NCI-H1417 treated with DMSO at 0.1 percent for 48 hours (cell line): ENCODE measurements around the gene NHERF2.
A peak's percentile ranks its signal among the peaks of the same experiment; 100 is the strongest.

ENCODE experiments used
- DNase-seq: peaks from one replicate; lab custom pipeline; 2025; lab: John Stamatoyannopoulos, UW

Gene NHERF2

DNA sequence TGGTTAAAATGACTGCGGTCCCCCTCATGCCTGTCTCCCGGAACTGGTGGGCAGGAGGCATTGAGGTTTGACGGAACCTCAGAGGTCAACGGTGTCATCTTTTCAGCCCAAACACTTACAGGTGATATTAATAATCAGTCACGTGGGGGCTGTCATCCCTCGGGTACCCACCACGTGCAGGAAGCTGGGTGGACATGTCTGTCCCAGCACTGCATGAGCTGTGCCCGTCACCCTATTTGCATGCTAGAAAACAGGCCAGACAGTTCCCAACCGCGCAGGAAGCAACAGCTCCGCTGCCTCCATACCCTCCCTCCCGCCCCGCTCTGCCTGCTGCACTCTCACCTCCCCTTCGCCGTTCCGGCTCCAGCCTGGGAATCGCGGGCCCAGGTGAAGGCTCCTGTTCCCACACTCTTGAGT is 35.6 kb upstream of the NHERF2 start:
- DNase-seq: no peak

DNA sequence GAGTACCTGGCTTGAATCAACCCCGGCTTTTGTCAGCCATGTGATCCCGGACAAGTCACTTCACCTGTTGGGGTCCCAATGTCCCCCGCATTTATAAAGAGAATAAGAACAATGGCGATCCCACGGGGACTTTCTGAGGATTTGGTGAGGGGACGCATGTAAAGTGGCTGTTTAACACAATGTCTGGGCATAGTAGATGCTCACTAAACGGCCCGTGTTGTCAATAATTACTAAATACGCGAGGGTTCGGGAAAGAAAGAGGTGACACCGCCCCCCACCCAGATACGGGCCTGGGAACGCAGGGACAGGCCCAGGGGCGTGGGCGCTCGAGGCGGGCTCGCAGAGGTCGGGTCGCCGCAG is 35.1 kb upstream of the NHERF2 start:
- DNase-seq: no peak

DNA sequence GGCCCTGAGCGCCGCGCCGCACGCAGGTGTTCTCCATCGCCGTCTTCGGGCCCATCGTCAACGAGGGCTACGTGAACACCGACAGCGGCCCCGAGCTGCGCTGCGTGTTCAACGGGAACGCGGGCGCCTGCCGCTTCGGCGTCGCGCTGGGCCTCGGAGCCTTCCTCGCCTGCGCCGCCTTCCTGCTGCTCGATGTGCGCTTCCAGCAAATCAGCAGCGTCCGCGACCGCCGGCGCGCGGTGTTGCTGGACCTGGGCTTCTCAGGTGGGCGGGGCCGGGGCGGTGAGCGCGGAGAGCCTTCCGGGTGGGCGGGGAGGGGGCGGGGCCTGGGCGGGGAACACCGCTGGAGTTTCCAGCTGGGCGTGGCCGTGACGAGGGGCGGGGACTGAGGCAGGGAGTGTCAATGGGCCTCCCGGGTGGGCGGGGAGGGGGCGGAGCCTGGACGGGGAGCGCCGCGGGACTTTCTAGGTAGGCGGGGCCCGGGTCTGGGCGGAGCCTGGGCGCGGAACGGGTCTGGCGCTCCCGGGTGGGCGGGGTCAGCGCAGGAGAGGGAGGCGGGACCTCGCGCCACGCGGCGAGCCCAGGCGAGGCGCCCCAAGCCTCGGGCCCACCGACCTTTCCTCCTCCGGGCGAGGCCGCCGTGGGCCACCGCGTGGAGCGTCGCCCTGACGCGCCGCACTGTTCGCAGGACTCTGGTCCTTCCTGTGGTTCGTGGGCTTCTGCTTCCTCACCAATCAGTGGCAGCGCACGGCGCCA is 34.6 kb upstream of the NHERF2 start:
- DNase-seq: no peak

DNA sequence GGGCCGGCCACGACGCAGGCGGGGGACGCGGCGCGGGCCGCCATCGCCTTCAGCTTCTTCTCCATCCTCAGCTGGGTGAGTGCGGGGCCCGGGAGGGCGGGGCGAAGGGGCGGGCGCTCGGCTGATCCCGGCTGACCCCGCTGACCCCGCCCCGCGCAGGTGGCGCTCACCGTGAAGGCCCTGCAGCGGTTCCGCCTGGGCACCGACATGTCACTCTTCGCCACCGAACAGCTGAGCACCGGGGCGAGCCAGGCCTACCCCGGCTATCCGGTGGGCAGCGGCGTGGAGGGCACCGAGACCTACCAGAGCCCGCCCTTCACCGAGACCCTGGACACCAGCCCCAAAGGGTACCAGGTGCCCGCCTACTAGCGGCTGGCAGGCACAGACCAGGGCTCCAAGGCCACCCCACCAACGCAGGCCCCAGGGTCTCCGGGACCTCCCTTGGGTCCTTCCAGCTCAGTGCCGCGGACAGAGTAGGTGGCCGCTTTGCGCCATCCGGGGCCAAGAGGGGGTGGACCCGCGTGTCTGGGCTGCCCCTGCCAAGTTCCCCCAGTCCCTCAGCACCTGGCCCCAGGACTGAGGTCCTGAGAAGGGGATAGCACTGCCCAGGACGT is 33.9 kb upstream of the NHERF2 start:
- DNase-seq: no peak

DNA sequence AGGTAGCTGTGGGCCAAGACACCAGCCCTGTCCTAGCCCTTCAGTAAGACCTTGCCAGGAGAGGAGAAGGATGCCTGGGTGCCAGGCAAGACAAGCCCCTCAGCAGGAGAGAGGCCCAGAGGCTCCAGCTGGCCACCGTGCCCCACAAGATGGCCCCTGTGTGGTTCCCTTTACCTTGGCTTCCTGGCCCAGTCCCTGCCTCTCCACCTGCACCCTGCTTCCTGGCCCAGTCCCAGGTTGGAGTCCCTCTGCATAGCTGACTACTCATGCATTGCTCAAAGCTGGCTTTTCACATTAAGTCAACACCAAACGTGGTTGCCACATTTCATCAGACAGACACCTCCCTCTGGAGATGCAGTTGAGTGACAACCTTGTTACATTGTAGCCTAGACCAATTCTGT is 33.0 kb upstream of the NHERF2 start:
- no peak for DNase-seq

DNA sequence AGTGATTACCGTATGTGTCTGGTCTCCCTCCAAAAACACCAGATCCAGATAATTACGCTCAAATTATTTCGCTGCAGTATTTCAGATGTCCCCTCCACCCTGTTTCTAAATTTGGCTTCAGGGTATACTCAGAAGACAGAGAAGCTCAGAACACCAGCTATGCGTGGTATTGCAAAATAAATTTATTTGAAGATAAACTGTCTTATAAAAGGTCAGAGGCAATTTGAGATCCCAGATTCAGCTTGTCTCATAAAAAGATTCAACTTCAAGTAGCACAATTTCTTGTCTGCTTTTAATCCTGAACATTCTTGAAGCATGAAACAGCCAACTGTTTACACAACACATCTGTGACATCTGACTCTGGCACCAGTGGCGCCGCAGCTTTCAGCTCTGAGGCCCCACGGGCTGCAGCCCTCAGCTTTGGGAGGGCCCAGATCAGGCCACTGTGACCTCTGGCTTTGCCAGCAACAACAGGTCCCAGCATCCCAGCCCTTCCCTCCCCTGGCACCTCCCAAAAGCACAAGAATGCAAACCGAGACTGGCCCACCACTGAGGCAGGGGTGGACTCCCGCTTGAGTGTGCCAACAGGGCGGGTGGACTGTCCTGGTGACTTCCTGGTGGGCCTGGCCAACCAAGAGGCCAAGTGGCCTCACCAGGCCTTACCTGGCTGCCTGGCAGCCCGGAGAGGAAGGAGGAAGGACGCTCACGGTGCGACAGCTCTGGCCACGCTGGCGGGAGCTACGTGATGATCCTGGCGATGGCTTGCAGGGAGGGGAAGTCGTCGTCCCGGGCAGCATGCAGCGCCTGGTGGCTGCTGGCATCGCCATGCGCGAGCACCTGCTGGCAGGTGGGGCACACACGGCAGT is 29.0 kb upstream of the NHERF2 start:
- no peak for DNase-seq

DNA sequence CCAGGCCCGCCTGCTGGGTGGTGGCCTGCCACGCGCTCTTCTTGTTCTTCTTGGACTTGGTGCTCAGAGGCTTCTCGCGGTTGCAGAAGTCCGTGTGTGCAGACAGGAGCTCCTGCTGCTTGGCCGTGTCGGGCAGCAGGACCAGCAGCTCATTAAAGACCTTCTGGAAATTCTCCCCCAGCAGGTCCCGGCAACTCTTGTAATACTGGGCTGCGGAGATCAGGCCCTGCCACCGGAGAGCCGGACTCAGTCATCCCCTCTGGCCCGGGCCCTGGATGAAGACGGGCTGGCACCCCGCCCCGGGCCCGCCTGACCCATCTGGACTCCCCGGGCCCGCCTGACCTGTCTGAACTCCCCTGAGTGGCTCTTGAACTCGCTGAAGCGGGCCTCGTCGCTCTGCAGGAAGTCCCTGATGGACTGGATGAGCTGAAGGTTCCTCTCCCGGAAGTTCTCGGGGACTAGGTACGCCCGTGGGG is 28.3 kb upstream of the NHERF2 start:
- DNase-seq: no peak

DNA sequence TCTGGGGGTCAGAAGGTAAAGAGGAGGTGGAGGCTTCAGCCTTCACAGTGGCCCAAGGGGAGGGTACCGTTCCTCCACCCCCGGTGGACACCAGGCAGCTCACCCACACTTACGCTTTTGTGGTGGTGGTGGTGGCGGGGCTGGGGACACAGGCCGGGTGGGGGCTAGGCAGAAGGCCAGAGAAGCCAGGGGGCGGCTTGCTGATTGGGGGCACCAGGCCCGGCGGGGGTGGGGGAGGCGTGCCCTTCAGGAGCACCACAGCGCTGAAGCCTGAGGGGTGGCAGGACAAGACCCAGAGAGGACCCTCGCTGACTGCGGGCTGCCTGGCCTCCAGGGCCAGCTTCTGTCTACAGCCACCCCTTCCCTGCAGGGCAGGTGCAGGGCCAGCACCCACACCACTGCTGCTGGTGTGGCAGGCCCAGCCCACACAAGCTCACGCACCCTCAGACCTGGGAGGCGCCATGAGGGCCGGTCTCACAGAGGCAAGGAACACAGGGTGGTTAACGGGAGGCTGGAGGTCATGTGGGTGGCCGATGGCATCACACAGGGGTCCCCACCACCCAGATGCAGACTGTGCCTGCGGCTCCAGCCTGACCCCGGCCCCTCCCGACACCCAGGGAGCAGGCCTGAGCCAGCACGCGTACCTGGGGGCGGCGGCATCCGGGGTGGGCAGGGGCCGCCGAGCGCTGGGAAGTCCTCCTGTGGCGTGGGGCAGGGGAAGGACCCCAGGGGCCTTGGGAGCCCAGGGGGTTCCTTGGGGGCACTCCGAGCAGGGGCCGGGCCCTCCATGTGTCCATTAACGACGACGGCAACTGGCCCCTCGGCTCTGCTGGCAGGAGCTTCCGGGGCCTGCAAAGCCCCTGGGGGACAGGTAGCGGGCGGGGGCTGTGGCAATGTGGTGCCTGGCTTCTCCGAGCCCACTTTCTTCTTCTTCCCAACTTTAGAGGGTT is 27.6 kb upstream of the NHERF2 start:
- DNase-seq: no peak

DNA sequence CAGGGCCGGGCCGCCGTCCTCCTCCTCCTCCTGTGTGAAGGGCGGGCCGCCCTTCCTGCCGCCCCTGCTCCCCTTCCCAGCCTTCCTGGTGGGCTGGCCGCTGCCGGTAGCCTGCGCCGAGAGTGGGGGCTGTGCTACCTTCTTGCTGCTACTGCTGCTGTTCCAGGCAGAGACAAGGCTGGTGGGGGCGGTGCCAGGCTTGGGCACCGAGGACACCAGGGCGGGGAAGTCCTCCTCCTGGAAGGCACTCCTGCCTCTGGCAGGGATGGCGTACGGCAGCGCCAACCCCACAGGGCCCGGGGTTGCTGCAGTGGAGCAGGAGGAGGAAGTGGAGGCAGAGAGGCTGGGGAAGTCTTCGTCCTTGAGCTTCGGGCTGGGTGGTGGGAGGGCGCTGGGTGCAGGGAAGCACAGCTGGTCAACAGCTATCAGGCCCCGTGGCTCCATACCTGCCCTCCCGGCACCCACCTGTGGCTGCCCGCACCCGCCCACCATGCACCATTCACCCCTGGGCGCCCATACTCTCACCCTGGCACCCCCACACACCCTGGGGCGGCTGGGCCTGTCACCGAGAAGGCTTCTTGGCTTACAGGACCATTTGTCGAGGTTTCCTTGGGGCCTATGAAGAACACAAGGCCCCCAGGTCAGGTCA is 26.7 kb upstream of the NHERF2 start:
- DNase-seq: no peak

DNA sequence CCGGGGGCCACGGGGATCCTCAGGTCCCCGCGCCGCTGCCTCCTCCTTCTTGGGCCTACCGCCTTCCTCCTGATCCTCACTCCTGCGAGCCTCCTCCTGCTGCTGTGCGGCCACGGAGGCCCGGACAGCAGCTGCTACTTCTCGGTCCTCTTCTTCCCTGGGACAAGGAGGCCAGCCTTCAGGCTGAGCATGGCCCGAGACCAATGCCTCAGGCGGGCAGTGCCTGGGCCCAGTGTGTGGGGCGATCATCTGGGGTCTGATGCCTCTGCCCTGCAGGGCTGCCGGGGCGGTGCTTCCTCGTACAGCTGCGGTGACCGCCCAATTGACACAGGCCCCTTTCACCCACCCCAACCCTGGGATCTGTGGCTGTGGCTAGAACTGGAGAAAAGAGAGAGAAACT is 25.7 kb upstream of the NHERF2 start:
- no peak for DNase-seq

DNA sequence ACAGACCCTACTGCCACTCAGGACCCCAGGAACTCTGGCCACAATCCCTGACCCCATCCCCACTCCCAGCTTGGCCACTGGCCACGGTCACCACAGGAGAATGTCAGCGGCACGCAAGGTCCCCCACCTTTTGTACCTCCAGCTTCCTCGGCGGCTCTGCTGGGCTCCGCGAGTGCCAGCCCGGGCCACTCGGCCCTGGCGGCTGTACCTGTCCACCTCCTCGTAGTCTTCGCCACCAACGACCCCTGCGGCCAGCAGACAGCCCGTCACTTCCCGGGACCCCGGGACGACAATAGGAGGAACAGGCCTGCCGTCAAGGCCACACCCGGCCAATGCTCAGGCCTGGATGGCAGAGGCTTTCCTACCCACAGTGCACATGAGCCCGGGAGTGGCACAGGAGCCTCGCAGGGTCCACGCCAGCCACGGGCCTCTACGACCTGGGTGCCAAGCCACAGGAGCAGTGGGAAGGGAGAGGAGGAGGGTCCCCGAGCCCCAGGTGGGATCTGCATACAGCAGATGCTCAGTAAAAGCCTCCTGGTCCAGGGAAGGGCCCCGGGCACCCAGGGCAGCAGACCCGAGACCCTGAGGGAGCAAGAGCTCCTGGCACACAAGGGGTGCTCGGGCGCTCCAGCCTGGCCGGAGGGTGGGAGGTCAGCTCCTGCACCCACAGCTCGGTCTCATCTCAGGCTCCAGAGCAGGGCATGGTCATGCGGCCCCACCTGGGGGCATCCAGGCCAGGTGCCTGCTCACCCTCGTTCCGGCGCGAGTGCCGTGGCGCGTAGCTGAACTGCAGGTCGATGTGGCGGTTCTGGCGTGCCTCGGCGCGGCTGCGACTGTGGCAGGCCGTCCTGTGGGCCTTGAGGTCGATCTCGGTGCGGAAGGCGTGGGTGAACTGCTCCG is 25.0 kb upstream of the NHERF2 start:
- no peak for DNase-seq

DNA sequence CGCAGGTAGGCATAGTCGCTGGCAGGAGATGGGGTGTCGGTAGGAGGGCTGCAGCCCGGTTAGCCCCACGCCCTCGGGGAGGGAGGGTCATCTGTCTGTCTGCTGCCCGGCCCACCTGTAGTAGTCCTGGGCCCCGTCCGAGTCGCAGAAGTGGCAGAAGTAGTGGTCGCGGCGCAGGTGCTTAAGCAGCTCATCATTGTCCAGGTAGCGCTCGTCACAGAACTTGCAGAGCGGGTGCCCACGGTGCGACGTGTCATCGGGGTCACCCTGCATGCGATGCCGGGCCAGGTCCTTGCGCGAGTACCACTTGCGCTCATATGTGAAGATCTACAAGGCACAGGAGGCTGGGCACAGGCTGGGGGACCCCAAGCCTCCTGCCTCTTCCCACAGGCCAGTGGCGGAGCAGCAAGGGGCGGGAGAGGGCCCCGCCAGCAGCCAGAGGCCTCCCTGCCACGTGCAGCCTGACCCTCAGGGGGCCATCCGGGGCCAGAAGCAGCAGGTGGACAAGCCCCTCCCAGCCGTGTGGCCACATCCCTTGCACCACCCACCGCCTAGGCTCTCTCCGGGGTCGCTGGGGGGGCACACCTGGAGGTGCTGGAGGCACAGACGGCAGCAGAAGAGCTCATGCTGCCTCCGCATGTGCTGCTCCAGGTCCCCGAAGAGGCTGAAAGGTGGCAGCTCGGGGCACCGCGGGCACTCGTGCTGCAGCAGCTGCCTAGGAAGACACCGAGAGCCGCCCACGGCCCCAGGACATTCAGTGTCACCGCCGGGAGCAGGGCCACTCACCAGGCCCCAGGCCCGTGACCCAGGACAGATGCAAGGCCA is 24.1 kb upstream of the NHERF2 start:
- no peak for DNase-seq

DNA sequence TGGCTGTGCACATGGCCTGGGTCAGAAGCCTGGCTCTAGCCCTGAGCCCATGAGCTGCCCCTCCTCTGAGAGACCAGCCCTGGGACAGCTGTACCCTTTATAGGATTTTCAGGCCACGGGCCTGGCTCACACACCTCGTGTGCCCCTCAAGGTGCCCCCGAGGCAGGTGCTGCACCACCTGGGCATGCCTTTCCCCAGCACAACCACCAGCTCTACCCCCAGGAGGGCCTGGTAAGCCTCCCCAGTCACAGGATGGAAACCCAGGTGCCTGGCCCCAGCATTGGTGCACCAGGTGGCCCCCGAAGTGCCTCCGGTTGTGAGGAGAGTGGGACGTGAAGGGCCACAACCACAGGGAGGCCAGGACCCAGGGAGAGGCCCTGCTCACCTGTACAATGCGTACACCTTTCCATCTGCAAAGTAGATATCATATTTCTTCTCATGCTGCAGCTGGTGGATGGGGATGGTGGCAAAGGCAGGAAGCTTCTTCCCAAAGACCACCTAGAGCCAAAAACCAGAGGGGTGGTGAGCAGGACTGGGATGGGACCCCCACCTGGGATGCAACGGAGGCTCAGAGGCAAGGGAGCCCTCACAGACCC is 23.4 kb upstream of the NHERF2 start:
- no peak for DNase-seq

DNA sequence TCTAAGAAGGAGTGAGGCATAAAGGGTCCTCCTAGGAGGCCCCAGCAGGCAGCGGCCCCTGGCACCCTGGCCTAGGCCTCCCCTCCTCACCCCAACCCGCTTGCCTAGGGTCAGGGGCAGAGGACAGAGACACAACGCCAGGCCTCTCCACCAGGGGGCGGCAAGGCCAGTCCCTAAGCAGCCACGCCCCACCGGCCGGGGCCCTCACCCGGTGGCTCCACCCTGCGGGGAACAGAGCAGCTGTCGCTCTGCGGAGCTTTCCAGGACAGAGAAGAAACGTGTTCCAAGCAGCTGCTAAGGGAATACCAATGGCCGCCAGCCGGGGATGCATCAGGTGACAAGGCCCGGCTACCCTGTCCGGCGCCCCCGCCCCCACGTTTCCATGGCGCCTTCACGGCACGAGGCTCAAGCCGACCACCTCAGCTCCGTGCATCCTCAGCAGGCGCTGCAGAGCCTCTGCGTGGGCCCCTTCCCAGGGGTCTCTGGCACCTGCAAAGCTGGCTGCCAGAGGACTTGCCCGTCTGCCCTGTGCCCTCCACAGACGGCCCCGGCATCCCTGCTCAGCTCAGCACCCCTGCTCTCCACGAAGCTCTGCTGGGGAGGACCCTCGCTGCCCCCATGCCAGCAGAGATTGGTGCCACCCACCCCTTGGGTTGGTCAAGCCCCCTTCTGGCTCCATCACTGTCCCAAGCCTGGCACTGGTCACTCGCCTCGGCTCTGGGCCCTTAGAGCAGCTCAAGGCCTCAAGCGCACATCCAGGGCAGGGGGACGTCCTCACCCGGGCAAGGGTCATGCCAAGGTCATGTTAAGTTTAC is 22.7 kb upstream of the NHERF2 start:
- DNase-seq: peak; percentile 42

DNA sequence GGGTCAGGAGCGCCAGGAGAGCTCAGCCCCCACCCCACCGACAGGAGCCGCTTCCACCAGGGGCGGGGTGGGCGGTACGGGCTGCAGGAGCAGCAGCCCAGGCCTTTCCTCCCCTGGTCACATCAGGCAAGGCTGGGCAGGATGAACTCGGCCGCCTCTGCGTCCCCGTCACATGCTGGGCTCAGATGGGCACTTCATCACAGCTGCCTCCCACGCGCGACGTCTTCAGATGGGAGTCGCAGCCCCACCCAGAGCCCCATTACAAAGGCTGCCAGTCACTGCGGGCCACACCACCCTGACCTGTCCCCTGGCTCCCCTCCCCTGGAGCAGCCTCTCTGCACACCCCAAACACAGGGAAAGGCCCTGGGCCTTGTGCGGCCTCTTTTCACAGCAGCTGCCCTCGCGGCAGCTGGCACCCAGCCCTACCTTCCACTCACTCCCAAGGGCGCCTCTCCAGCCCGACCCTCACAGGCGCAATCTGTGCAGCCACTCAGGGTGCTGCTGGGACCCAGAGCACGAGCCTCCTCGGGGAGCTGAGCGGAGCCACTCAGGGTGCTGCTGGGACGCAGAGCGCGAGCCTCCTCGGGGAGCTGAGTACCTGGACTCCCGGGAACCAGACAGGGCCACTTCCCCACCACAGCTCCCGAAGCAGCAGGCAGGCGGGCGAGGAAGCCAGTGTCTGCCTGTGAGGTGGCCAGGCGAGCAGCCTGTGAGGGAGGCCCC is 21.7 kb upstream of the NHERF2 start:
- no peak for DNase-seq

DNA sequence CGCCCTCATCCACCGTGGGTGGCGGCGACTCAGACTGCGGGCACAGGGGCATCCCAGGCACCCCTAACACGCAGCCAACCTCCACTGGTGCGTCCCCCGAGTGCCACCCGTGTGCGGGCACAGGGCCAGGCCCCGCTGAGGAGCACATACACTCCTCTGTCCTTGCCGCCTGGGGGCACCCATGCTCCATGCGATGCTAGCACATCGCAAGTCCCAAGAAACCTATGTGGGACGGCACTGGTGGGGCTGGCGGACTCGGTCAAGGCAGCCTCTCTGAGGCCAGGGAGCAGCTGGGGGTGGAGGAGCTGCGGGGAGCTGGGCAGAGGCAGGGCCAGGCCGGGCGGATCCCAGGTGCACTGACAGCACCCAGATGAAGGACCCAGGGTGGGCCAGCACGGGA is 21.1 kb upstream of the NHERF2 start:
- DNase-seq: no peak

DNA sequence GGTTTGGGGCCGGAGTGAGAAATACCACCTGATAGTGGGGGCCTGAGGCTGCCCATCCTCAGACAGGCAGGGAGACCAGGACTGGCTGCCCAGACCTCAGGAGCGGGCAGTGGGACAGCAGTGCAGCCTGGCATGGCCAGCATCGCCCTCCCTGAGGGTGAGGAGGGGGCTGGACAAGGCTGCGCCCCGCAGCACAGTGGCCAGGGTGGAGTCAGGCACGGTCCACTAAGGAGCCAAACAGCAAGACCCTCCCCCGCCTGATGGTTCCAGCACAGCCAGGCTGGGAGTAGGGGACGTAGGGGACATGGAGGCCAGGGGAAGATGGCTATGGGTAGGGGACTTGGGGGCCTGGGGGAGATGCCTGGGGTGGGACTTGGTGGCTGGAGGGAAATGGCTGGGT is 20.4 kb upstream of the NHERF2 start:
- DNase-seq: no peak
